Motor neuron (in vitro differentiated cells): ENCODE data around the gene APCDD1. TPM values are rescaled to one million over a fixed set of nuclear protein-coding genes. Genes with fewer than 3 reads are reported as not detected.

ENCODE experiments used
- ATAC-seq, 8 experiments: fragments of 200-7000 bp; cut with Tn5 transposase; replicated peaks in 6 of 8; 2 replicates each; pipeline ENCODE4 v1.8.0; 2021; ENCODE audit warnings: mild to moderate bottlenecking in 8 of 8, moderate library complexity in 8 of 8
- H3K27ac ChIP-seq, 2 donors: fragments of 250-450 bp; sonication (Bioruptor Pico); 2 replicates each; pipeline ENCODE4 v1.9.0; 2021; ENCODE audit warnings: antibody characterized with exemption in 2 of 2, mild to moderate bottlenecking in 2 of 2, moderate library complexity in 1 of 2
- H3K4me1 ChIP-seq, 2 donors: fragments of 250-450 bp; sonication (Bioruptor Pico); replicated peaks in 1 of 2; 2 replicates each; pipeline ENCODE4 v1.6.1; 2021; ENCODE audit warnings: antibody characterized with exemption in 2 of 2, mild to moderate bottlenecking in 2 of 2, moderate library complexity in 1 of 2
- H3K4me3 ChIP-seq, 5 donors: fragments of 250-450 bp; sonication (Bioruptor Pico); 2 replicates each; pipeline ENCODE4 v1.9.0; 2021; ENCODE audit warnings: antibody characterized with exemption in 5 of 5, mild to moderate bottlenecking in 5 of 5, moderate library complexity in 4 of 5
- WGBS, 10 experiments: fragments of 450-650 bp; shearing (Covaris generic); methylation state at CpG; one replicate each; pipeline ENCODE4 v1.0.0; 2022; 5-methylcytosine and 5-hydroxymethylcytosine counted together
- in situ Hi-C, 9 experiments: fragments of 400-800 bp; cut with MboI; loops; one replicate each; pipeline ENCODE4 v1.15.0; 2021; ENCODE audit warnings: low sequenced_read_pairs in 9 of 9, low pct_unique_long_range_greater_than_20kb in 2 of 9; ENCODE audit not compliant: unreplicated experiment in 9 of 9
- total RNA-seq, 8 experiments: library from RNA; unstranded; fragments of 300-600 nt; gene quantifications; 2 replicates each; pipeline versions ENCODE4 v1.2.3 to v1.2.4, GENCODE V29; 2022

APCDD1 gene
- total RNA-seq, 8 experiments from 2014 or later: 5.5 to 304 (median 25.6) TPM

- Histone ChIP-seq H3K4me1 (peaks cover 11 to 17% of the 10 kb centered on the region in 2 donors), H3K27ac (no peak overlapping the region), H3K4me3 (no peak overlapping the region)
- in situ Hi-C loops: loop anchor here in 8 of 9 experiments (10.0 to 25.0 kb wide), 5 partner anchors 281 to 556 kb away; no protein-coding TSS in a partner anchor
- peak; percentile 36 to 97 (median 90) for ATAC-seq
- WGBS, 10 experiments: 0 to 78% (median 45%) methylated on average over 1 to 12 of the region's 12 CpGs
These were observed 64.3 kb downstream of the APCDD1 start for GRCh38 chr18:10518595-10519255.

GRCh38 chr18:10519366-10519765 is 64.9 kb downstream of the APCDD1 start:
- H3K27ac ChIP-seq: no peak overlapping the region
- 0 to 100% (median 67%) methylated on average over 1 to 2 of the region's 2 CpGs; no CpG with 5 or more reads in 3 of the 10 experiments for WGBS, 10 experiments
- no peak overlapping the region for H3K4me3 ChIP-seq
- H3K4me1 ChIP-seq: peaks cover 9 to 12% of the 10 kb centered on the region in 2 donors
- peak in 2 of 8 experiments; percentile 13 to 36 for ATAC-seq
- in situ Hi-C loops: loop anchor here in 8 of 9 experiments (10.0 to 25.0 kb wide), 5 partner anchors 282 to 557 kb away; no protein-coding TSS in a partner anchor

GRCh38 chr18:10519999-10520935 is 65.8 kb downstream of the APCDD1 start:
- WGBS, 10 experiments: 8 to 60% (median 39%) methylated on average over 3 to 16 of the region's 17 CpGs
- H3K4me1 ChIP-seq: peaks cover 9 to 10% of the 10 kb centered on the region in 2 donors
- H3K27ac ChIP-seq: no peak overlapping the region
- H3K4me3 ChIP-seq: no peak overlapping the region
- ATAC-seq: peak; percentile 80 to 98 (median 88)
- in situ Hi-C loops: loop anchor here (10.0 to 25.0 kb wide), 5 partner anchors 283 to 558 kb away; no protein-coding TSS in a partner anchor

- Histone ChIP-seq H3K27ac (no peak overlapping the region), H3K4me3 (no peak overlapping the region), H3K4me1 (peaks cover 9 to 10% of the 10 kb centered on the region in 2 donors)
- no peak for ATAC-seq
- WGBS, 10 experiments: 60 to 96% (median 75%) methylated on average over 1 to 8 of the region's 8 CpGs; no CpG with 5 or more reads in 2 of the 10 experiments
- in situ Hi-C loops: loop anchor here in 6 of 9 experiments (10.0 to 25.0 kb wide), 4 partner anchors 284 to 559 kb away; no protein-coding TSS in a partner anchor
These were observed 67.1 kb downstream of the APCDD1 start for GRCh38 chr18:10521566-10521965.

GRCh38 chr18:10522574-10522973 is 68.1 kb downstream of the APCDD1 start:
- WGBS, 10 experiments: 20 to 100% (median 100%) methylated on average over 1 to 2 of the region's 2 CpGs; no CpG with 5 or more reads in 3 of the 10 experiments
- no peak for ATAC-seq
- in situ Hi-C loops: loop anchor here in 6 of 9 experiments (10.0 to 25.0 kb wide), 4 partner anchors 285 to 560 kb away; no protein-coding TSS in a partner anchor
- no peak overlapping the region for H3K27ac ChIP-seq
- no peak overlapping the region for H3K4me3 ChIP-seq
- peaks cover 15 to 16% of the 10 kb centered on the region in 2 donors for H3K4me1 ChIP-seq

- H3K27ac ChIP-seq: no peak overlapping the region
- in situ Hi-C loops: loop anchor here in 6 of 9 experiments (10.0 to 25.0 kb wide), 4 partner anchors 286 to 561 kb away; no protein-coding TSS in a partner anchor
- ATAC-seq: no peak
- 57 to 92% (median 81%) methylated on average over 1 to 4 of the region's 4 CpGs; no CpG with 5 or more reads in 1 of the 10 experiments for WGBS, 10 experiments
- no peak overlapping the region for H3K4me3 ChIP-seq
- peaks cover 9 to 12% of the 10 kb centered on the region in 2 donors for H3K4me1 ChIP-seq
These were observed 69.1 kb downstream of the APCDD1 start for GRCh38 chr18:10523544-10523943.

GRCh38 chr18:10524507-10525370 is 70.3 kb downstream of the APCDD1 start:
- no peak for ATAC-seq
- peaks cover 6 to 9% of the 10 kb centered on the region in 2 donors for H3K4me1 ChIP-seq
- no peak overlapping the region for H3K4me3 ChIP-seq
- 41 to 100% (median 83%) methylated on average over 1 to 11 of the region's 11 CpGs for WGBS, 10 experiments
- in situ Hi-C loops: loop anchor here in 6 of 9 experiments (10.0 to 25.0 kb wide), 4 partner anchors 287 to 562 kb away; no protein-coding TSS in a partner anchor
- no peak overlapping the region for H3K27ac ChIP-seq

GRCh38 chr18:10525371-10525691 is 70.9 kb downstream of the APCDD1 start:
- peak overlapping the region; percentile 69 to 89 (median 76) for H3K4me3 ChIP-seq
- no peak overlapping the region for H3K27ac ChIP-seq
- in situ Hi-C loops: loop anchor here in 1 of 9 experiments (10.0 kb wide), 1 partner anchor 551 kb away; no protein-coding TSS in a partner anchor
- peaks cover 6 to 9% of the 10 kb centered on the region in 2 donors for H3K4me1 ChIP-seq
- WGBS, 10 experiments: 0 to 88% (median 76%) methylated on average over 1 to 7 of the region's 7 CpGs
- ATAC-seq: no peak

- H3K27ac ChIP-seq: peak within 1 kb of the TSS; percentile 88 to 91
- in situ Hi-C loops: loop anchor here in 1 of 9 experiments (10.0 kb wide), 1 partner anchor 551 kb away; no protein-coding TSS in a partner anchor
- peaks cover 6 to 9% of the 10 kb centered on the region in 2 donors for H3K4me1 ChIP-seq
- ATAC-seq: peak; percentile 86 to 93 (median 90)
- WGBS, 10 experiments: 0 to 20% (median 2%) methylated on average over 1 to 12 of the region's 68 CpGs; no CpG with 5 or more reads in 2 of the 10 experiments
- peak within 1 kb of the TSS; percentile 69 to 89 (median 76) for H3K4me3 ChIP-seq
These were observed 71.5 kb downstream of the APCDD1 start, which contains the start of gene NAPG for GRCh38 chr18:10525697-10526560. NAPG (plus strand) TSS chr18:10526027; CDS start chr18:10526103, 76 bp downstream.

GRCh38 chr18:10526561-10526949 is 72.1 kb downstream of the APCDD1 start:
- Histone ChIP-seq H3K4me3 (peak overlapping the region; percentile 69 to 89 (median 76)), H3K4me1 (peaks cover 6 to 9% of the 10 kb centered on the region in 2 donors), H3K27ac (peak overlapping the region; percentile 88 to 91)
- in situ Hi-C loops: loop anchor here in 1 of 9 experiments (10.0 kb wide), 1 partner anchor 552 kb away; no protein-coding TSS in a partner anchor
- 0 to 8% (median 3%) methylated on average over 1 to 6 of the region's 11 CpGs; no CpG with 5 or more reads in 5 of the 10 experiments for WGBS, 10 experiments
- ATAC-seq: peak; percentile 4 to 17 (median 7)

GRCh38 chr18:10528439-10528838 is 74.0 kb downstream of the APCDD1 start:
- WGBS, 10 experiments: 0 to 100% (median 97%) methylated on average over 1 to 3 of the region's 3 CpGs; no CpG with 5 or more reads in 6 of the 10 experiments
- in situ Hi-C loops: loop anchor here in 1 of 9 experiments (10.0 kb wide), 1 partner anchor 554 kb away; no protein-coding TSS in a partner anchor
- Histone ChIP-seq H3K4me3 (no peak overlapping the region), H3K27ac (no peak overlapping the region), H3K4me1 (peaks cover 6 to 9% of the 10 kb centered on the region in 2 donors)
- no peak for ATAC-seq
